HepG2 (cell line): Measurements from ENCODE around the gene ATRN. TPM values are rescaled to one million over a fixed set of nuclear protein-coding genes. Genes with fewer than 3 reads are reported as not detected.

Experiments
- ARHGAP35 ChIP-seq: sonication (generic); formaldehyde crosslinking; IDR thresholded peaks from 2 replicates; pipeline ENCODE4 v1.9.0; 2022; ENCODE audit warnings: mild to moderate bottlenecking, inconsistent platforms, moderate library complexity, missing genetic modification reagents, borderline replicate concordance
- CHD4 ChIP-seq: fragments of 200-600 bp; sonication (generic); IDR thresholded peaks from 2 replicates; pipeline ENCODE4 v1.7.0; 2017; ENCODE audit warnings: mild to moderate bottlenecking, low read length, borderline replicate concordance
- ESRRA ChIP-seq: sonication (generic); formaldehyde crosslinking; IDR thresholded peaks from 2 replicates; pipeline ENCODE4 v1.5.1; 2020; ENCODE audit warnings: mild to moderate bottlenecking, low read depth, missing genetic modification reagents
- FOXP1 ChIP-seq, 2 experiments: fragments of 450-650 bp in 1 of 2; IDR thresholded peaks; 2 replicates each; pipeline ENCODE4 v1.6.1; 2017 to 2018; ENCODE audit warnings: antibody characterized with exemption in 1 of 2
- GTF3A ChIP-seq: sonication (generic); formaldehyde crosslinking; conservative IDR thresholded peaks from 2 replicates; pipeline ENCODE4 v1.4.0; 2020; ENCODE audit warnings: mild to moderate bottlenecking, missing genetic modification reagents
- HNF4G ChIP-seq, 2 experiments: sonication (generic) in 1 of 2; formaldehyde crosslinking in 1 of 2; IDR thresholded peaks; 2 replicates each; pipeline versions ENCODE4 v1.4.0 to v1.6.1; 2011 to 2020; ENCODE audit warnings: borderline replicate concordance in 2 of 2, low read depth in 2 of 2, mild to moderate bottlenecking in 2 of 2, low read length in 1 of 2, missing genetic modification reagents in 1 of 2, moderate library complexity in 1 of 2
- MEF2D ChIP-seq: sonication (generic); formaldehyde crosslinking; IDR thresholded peaks from 2 replicates; pipeline ENCODE4 v1.5.1; 2020; ENCODE audit warnings: mild to moderate bottlenecking, missing genetic modification reagents
- NRL ChIP-seq: sonication (generic); formaldehyde crosslinking; IDR thresholded peaks from 2 replicates; pipeline ENCODE4 v1.5.0; 2020; ENCODE audit warnings: missing genetic modification reagents, mild to moderate bottlenecking, moderate library complexity, borderline replicate concordance
- SIX1 ChIP-seq: sonication (generic); formaldehyde crosslinking; IDR thresholded peaks from 2 replicates; pipeline ENCODE4 v1.4.0; 2020; ENCODE audit warnings: missing genetic modification reagents, borderline replicate concordance
- ZFP82 ChIP-seq: sonication (generic); formaldehyde crosslinking; IDR thresholded peaks from 2 replicates; pipeline ENCODE4 v1.5.1; 2020; ENCODE audit warnings: mild to moderate bottlenecking, missing genetic modification reagents, borderline replicate concordance
- ZFYVE20 ChIP-seq: sonication (generic); formaldehyde crosslinking; IDR thresholded peaks from 2 replicates; pipeline ENCODE4 v1.8.0; 2023; ENCODE audit warnings: low read depth, mild to moderate bottlenecking, moderate library complexity, missing genetic modification reagents, borderline replicate concordance
- ZNF496 ChIP-seq: sonication (generic); formaldehyde crosslinking; IDR thresholded peaks from 2 replicates; pipeline ENCODE4 v1.8.1; 2023; ENCODE audit warnings: mild to moderate bottlenecking, moderate library complexity, missing genetic modification reagents; ENCODE audit not compliant: insufficient replicate concordance
- ZNF543 ChIP-seq: sonication (generic); formaldehyde crosslinking; IDR thresholded peaks from 2 replicates; pipeline ENCODE4 v1.4.0; 2020; ENCODE audit warnings: mild to moderate bottlenecking, missing genetic modification reagents
- ZNF891 ChIP-seq: sonication (generic); formaldehyde crosslinking; IDR thresholded peaks from 2 replicates; pipeline ENCODE4 v1.5.0; 2020; ENCODE audit warnings: mild to moderate bottlenecking, missing genetic modification reagents
- ZXDC ChIP-seq: sonication (generic); formaldehyde crosslinking; IDR thresholded peaks from 2 replicates; pipeline ENCODE4 v1.5.0; 2020; ENCODE audit warnings: mild to moderate bottlenecking, missing genetic modification reagents
- polyA plus RNA-seq, 8 experiments: library from polyadenylated mRNA; depleted of rRNA in 3 of 8; stranded (reverse) in 7 of 8; unstranded in 1 of 8; fragments of >200 nt; fragmentation: Illumina TruSeq in 4 of 8; extraction: Trizol in 4 of 8; gene quantifications; 2 replicates each; pipeline versions ENCODE4 v1.2.1 to v1.2.3, GENCODE V29; 2011 to 2016; ENCODE audit warnings: low read depth in 4 of 8, missing spikeins in 1 of 8, mixed read lengths in 1 of 8; ENCODE audit not compliant: insufficient read depth in 1 of 8
- total RNA-seq, 5 experiments: library from RNA; depleted of rRNA; stranded (reverse); fragments of >200 nt; fragmentation: Illumina TruSeq; extraction: Trizol; gene quantifications; 2 replicates each; pipeline ENCODE4 v1.2.3, GENCODE V29; 2016; ENCODE audit warnings: low read depth in 1 of 5
- TF ChIP-seq, protein P1 (sequence below): sonication (generic); formaldehyde crosslinking; IDR thresholded peaks from 2 replicates; pipeline ENCODE4 v1.8.1; 2023; ENCODE audit warnings: missing genetic modification reagents, inconsistent platforms, borderline replicate concordance
- TF ChIP-seq, protein P2 (sequence below): sonication (generic); formaldehyde crosslinking; IDR thresholded peaks from 2 replicates; pipeline ENCODE4 v1.5.1; 2020; ENCODE audit warnings: mild to moderate bottlenecking, missing genetic modification reagents, moderate library complexity

Gene ATRN
- total and polyA plus RNA-seq, 2 of the 13 experiments (the other 11 are each of a cell fraction or from before 2014, with no cell fraction given), result 44.2 to 81.1 TPM

DNA sequence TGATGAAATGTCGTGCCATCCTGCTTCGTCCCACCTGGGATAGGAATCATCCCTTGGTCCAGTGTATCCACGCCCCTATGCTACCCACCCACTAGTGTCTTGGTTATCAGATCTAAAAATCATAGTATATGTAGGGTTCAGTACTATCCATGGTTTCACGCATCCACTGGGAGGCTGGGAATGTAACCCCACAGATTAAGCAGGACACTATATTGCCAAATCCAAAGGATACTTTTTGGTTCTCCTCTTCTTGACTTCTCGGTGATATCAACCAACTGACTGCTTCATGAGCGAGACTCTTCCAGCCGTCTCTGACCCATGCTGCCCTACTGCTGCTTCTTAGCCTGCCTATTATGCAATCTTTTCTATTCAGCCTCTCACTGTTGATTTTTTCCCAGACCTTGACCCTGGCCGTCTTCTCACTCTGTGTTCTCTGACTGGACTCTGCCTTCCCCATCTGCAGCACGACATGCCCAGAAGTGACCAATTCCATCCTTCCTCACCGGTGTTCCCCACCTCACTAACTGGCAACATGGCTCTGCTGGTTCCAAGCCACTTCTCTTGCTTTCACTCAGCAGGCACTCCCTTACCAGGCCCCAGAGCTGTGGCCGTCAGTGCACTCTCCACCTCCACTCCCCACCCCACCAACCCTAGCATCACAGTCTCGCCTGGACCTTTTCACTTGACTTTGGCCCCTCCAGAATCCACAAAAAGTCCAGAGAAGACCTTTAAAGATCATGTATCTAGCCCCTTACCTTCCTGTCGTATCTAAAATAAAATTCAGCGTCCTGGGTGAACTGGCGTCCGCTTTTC, 157.9 kb downstream of the ATRN start (continued):
- TF ChIP-seq GTF3A (CRISPR knock-in tag) (no peak), ARHGAP35 (no peak; the same call in 1 of the 2 replicates), ESRRA (CRISPR knock-in tag) (peak; percentile 88), HNF4G (IDR thresholded peaks at IDR 0.05; ENCODE audit: borderline replicate concordance, low read depth, low read length) (peak; percentile 89), HNF4G (CRISPR knock-in tag; IDR thresholded peaks at IDR 0.05; ENCODE audit: borderline replicate concordance, low read depth) (peak; percentile 93), ZFP82 (CRISPR knock-in tag) (no peak), ZFYVE20 (no peak), ZNF543 (CRISPR knock-in tag) (no peak), ZXDC (CRISPR knock-in tag) (no peak), NRL (CRISPR knock-in tag) (no peak), ZNF496 (no peak), CHD4 (no peak), MEF2D (CRISPR knock-in tag) (peak; percentile 48; the same call in 1 of the 2 replicates), SIX1 (peak; percentile 40; the same call in 1 of the 2 replicates), FOXP1 (IDR thresholded peaks at IDR 0.05) (no peak), FOXP1 (CRISPR knock-in tag; IDR thresholded peaks at IDR 0.05) (0 out of 2 replicates have a peak, but pooled peaks have one; percentile 49), ZNF891 (CRISPR knock-in tag) (no peak)
- TF ChIP-seq, protein P1, sequence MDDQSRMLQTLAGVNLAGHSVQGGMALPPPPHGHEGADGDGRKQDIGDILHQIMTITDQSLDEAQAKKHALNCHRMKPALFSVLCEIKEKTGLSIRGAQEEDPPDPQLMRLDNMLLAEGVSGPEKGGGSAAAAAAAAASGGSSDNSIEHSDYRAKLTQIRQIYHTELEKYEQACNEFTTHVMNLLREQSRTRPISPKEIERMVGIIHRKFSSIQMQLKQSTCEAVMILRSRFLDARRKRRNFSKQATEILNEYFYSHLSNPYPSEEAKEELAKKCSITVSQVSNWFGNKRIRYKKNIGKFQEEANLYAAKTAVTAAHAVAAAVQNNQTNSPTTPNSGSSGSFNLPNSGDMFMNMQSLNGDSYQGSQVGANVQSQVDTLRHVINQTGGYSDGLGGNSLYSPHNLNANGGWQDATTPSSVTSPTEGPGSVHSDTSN (CRISPR knock-in tag), result no peak
- TF ChIP-seq, protein P2, sequence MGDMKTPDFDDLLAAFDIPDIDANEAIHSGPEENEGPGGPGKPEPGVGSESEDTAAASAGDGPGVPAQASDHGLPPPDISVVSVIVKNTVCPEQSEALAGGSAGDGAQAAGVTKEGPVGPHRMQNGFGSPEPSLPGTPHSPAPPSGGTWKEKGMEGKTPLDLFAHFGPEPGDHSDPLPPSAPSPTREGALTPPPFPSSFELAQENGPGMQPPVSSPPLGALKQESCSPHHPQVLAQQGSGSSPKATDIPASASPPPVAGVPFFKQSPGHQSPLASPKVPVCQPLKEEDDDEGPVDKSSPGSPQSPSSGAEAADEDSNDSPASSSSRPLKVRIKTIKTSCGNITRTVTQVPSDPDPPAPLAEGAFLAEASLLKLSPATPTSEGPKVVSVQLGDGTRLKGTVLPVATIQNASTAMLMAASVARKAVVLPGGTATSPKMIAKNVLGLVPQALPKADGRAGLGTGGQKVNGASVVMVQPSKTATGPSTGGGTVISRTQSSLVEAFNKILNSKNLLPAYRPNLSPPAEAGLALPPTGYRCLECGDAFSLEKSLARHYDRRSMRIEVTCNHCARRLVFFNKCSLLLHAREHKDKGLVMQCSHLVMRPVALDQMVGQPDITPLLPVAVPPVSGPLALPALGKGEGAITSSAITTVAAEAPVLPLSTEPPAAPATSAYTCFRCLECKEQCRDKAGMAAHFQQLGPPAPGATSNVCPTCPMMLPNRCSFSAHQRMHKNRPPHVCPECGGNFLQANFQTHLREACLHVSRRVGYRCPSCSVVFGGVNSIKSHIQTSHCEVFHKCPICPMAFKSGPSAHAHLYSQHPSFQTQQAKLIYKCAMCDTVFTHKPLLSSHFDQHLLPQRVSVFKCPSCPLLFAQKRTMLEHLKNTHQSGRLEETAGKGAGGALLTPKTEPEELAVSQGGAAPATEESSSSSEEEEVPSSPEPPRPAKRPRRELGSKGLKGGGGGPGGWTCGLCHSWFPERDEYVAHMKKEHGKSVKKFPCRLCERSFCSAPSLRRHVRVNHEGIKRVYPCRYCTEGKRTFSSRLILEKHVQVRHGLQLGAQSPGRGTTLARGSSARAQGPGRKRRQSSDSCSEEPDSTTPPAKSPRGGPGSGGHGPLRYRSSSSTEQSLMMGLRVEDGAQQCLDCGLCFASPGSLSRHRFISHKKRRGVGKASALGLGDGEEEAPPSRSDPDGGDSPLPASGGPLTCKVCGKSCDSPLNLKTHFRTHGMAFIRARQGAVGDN, result peak; percentile 67
